ENCODE measurements around the gene TMPRSS4. TPM values are rescaled to one million over a fixed set of nuclear protein-coding genes. Genes with fewer than 3 reads are reported as not detected.

TMPRSS4 gene
- total and polyA plus RNA-seq, 2 donors (not counting 1 experiment from before 2014, with no cell fraction given), result not detected

- Histone ChIP-seq H3K27ac (ENCODE audit: low read length in 2 of 2) (no peak overlapping the region), H3K4me1 (ENCODE audit: control insufficient read depth in 2 of 2, insufficient read depth in 2 of 2, low read length in 2 of 2) (no peaks in the 10 kb centered on the region), H2AFZ (ENCODE audit: insufficient read depth, low read depth, low read length, poor library complexity, severe bottlenecking) (no peak overlapping the region), H3K79me2 (ENCODE audit: control insufficient read depth, insufficient read depth, low read length) (no peaks in the 10 kb centered on the region), H3K4me2 (replicated peaks; ENCODE audit: low read depth, low read length, poor library complexity, severe bottlenecking) (no peak overlapping the region), H3K9me3 (ENCODE audit: control extremely low read depth in 1 of 3, control insufficient read depth in 2 of 3, insufficient read depth in 1 of 3, low read length in 2 of 3) (no peaks in the 10 kb centered on the region), H3K36me3 (replicated peaks in 1 of 2; ENCODE audit: control extremely low read depth in 1 of 2, control insufficient read depth in 1 of 2, extremely low read depth in 1 of 2, insufficient read depth in 2 of 2, low read length in 1 of 2) (no peaks in the 10 kb centered on the region), H3K4me3 (ENCODE audit: control extremely low read depth in 1 of 5, extremely low read depth in 1 of 5, insufficient read depth in 1 of 5, low read depth in 2 of 5, low read length in 4 of 5) (no peak overlapping the region), H3K9ac (ENCODE audit: low read length) (no peak overlapping the region), H3K27me3 (replicated peaks in 1 of 4; ENCODE audit: control extremely low read depth in 1 of 4, control insufficient read depth in 3 of 4, insufficient read depth in 4 of 4, low read length in 3 of 4) (peaks cover 0 to 9% (median 0%) of the 10 kb centered on the region in 4 experiments), H4K20me1 (ENCODE audit: control insufficient read depth, insufficient read depth, low read length, poor library complexity, severe bottlenecking) (no peaks in the 10 kb centered on the region)
- H3K4me1 Mint-ChIP-seq, result no peaks in the 10 kb centered on the region
- H3K9me3 Mint-ChIP-seq (ENCODE audit: insufficient read depth), result no peaks in the 10 kb centered on the region
- H3K27me3 Mint-ChIP-seq, result peaks cover 23% of the 10 kb centered on the region
- 68% methylated on average over 13 of the region's 20 CpGs for WGBS (ENCODE audit: insufficient coverage)
- no peak overlapping the region for H3K4me3 Mint-ChIP-seq
- TF ChIP-seq EZH2 (IDR thresholded peaks at IDR 0.05; ENCODE audit: borderline replicate concordance, insufficient read depth, low read depth, low read length, poor library complexity, severe bottlenecking), result no peak
- TF ChIP-seq, protein P1, sequence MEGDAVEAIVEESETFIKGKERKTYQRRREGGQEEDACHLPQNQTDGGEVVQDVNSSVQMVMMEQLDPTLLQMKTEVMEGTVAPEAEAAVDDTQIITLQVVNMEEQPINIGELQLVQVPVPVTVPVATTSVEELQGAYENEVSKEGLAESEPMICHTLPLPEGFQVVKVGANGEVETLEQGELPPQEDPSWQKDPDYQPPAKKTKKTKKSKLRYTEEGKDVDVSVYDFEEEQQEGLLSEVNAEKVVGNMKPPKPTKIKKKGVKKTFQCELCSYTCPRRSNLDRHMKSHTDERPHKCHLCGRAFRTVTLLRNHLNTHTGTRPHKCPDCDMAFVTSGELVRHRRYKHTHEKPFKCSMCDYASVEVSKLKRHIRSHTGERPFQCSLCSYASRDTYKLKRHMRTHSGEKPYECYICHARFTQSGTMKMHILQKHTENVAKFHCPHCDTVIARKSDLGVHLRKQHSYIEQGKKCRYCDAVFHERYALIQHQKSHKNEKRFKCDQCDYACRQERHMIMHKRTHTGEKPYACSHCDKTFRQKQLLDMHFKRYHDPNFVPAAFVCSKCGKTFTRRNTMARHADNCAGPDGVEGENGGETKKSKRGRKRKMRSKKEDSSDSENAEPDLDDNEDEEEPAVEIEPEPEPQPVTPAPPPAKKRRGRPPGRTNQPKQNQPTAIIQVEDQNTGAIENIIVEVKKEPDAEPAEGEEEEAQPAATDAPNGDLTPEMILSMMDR (IDR thresholded peaks at IDR 0.05), result no peak
- H3K27ac Mint-ChIP-seq, result no peak overlapping the region
- ATAC-seq (ENCODE audit: low read depth), result no peak
- CTCF ChIA-PET, result interaction anchor here (10.5 to 13.0 kb wide), 2 partner anchors 110 to 215 kb away, joined by 227 to 495 read pairs; no protein-coding TSS in a partner anchor
- DNase-seq, result no peak
- intact Hi-C loops (cut with micrococcal nuclease), result no loop called here
- POLR2A ChIA-PET, result no interaction called here
These were observed 18.3 kb upstream of the TMPRSS4 start for GRCh38 chr11:118058311-118059245.

All from B cell (primary cell).